Astrocyte (in vitro differentiated cells and primary cell): ENCODE data around the gene CACNA1C. TPM values are rescaled to one million over a fixed set of nuclear protein-coding genes. Genes with fewer than 3 reads are reported as not detected.

Experiments
- DNase-seq: peaks from one replicate; pipeline ENCODE4 v3.0.0-alpha.2; 2010; ENCODE audit warnings: low read depth
- FAIRE-seq: peaks from 2 replicates; lab custom pipeline; 2011; peaks lifted over from hg19 to GRCh38; lab: Jason Lieb, UNC
- H2AFZ ChIP-seq: 2 replicates; pipeline ENCODE4 v1.6.0; 2012; ENCODE audit warnings: low read depth, low read length, inconsistent platforms
- H3K27ac ChIP-seq: 2 replicates; pipeline ENCODE4 v1.5.1; 2011; ENCODE audit warnings: low read depth, low read length, inconsistent platforms
- H3K27me3 ChIP-seq: 2 replicates; pipeline ENCODE4 v1.6.0; 2011; ENCODE audit warnings: low read length, inconsistent platforms; ENCODE audit not compliant: insufficient read depth
- H3K36me3 ChIP-seq: 2 replicates; pipeline ENCODE4 v1.5.1; 2011; ENCODE audit warnings: low read length, inconsistent platforms; ENCODE audit not compliant: insufficient read depth
- H3K4me1 ChIP-seq: 2 replicates; pipeline ENCODE4 v1.5.1; 2011; ENCODE audit warnings: low read length, inconsistent platforms; ENCODE audit not compliant: insufficient read depth
- H3K4me2 ChIP-seq: 2 replicates; pipeline ENCODE4 v1.6.0; 2012; ENCODE audit warnings: low read length, inconsistent platforms
- H3K4me3 ChIP-seq: 2 replicates; pipeline ENCODE4 v1.5.1; 2011; ENCODE audit warnings: low read depth, mild to moderate bottlenecking, low read length, inconsistent platforms; ENCODE audit not compliant: insufficient read depth
- H3K79me2 ChIP-seq: 2 replicates; pipeline ENCODE4 v1.6.0; 2012; ENCODE audit warnings: mild to moderate bottlenecking, low read length, inconsistent platforms; ENCODE audit not compliant: insufficient read depth
- H3K9ac ChIP-seq: 2 replicates; pipeline ENCODE4 v1.6.0; 2012; ENCODE audit warnings: mild to moderate bottlenecking, low read length, inconsistent platforms
- H3K9me3 ChIP-seq: 2 replicates; pipeline ENCODE4 v1.5.1; 2012; ENCODE audit warnings: low read depth, mild to moderate bottlenecking, low read length, inconsistent platforms; ENCODE audit not compliant: insufficient read depth
- H4K20me1 ChIP-seq: 2 replicates; pipeline ENCODE4 v1.6.0; 2012; ENCODE audit warnings: low read length, inconsistent platforms; ENCODE audit not compliant: insufficient read depth
- H3K27ac Mint-ChIP-seq: one replicate; pipeline ENCODE4 v1.8.0; 2021; ENCODE audit warnings: mild to moderate bottlenecking, mixed read lengths; ENCODE audit not compliant: unreplicated experiment
- H3K27me3 Mint-ChIP-seq: one replicate; pipeline ENCODE4 v1.8.0; 2021; ENCODE audit warnings: low read depth, mixed read lengths; ENCODE audit not compliant: unreplicated experiment
- H3K36me3 Mint-ChIP-seq: one replicate; pipeline ENCODE4 v1.8.0; 2021; ENCODE audit warnings: low read depth, mixed read lengths; ENCODE audit not compliant: unreplicated experiment
- H3K4me1 Mint-ChIP-seq: one replicate; pipeline ENCODE4 v1.8.0; 2021; ENCODE audit warnings: low read depth, mixed read lengths; ENCODE audit not compliant: unreplicated experiment
- H3K4me3 Mint-ChIP-seq: one replicate; pipeline ENCODE4 v1.8.0; 2021; ENCODE audit warnings: mild to moderate bottlenecking, moderate library complexity, mixed read lengths; ENCODE audit not compliant: unreplicated experiment
- H3K9me3 Mint-ChIP-seq: one replicate; pipeline ENCODE4 v1.8.0; 2021; ENCODE audit warnings: mild to moderate bottlenecking, mixed read lengths; ENCODE audit not compliant: unreplicated experiment
- CTCF ChIP-seq: IDR thresholded peaks from 2 replicates; pipeline ENCODE4 v1.5.1; 2011; ENCODE audit warnings: low read depth, mild to moderate bottlenecking, inconsistent platforms, low read length, moderate library complexity; ENCODE audit not compliant: insufficient read depth
- EZH2 ChIP-seq: IDR thresholded peaks from 2 replicates; pipeline ENCODE4 v1.6.1; 2012; ENCODE audit warnings: mild to moderate bottlenecking, low read length, inconsistent platforms; ENCODE audit not compliant: insufficient read depth
- total RNA-seq: library from RNA; stranded (reverse); gene quantifications from 2 replicates; pipeline ENCODE4 v1.2.1, GENCODE V29; 2021

The CACNA1C gene
- total RNA-seq, 1 donor from 2014 or later, result 2.1 TPM

DNA sequence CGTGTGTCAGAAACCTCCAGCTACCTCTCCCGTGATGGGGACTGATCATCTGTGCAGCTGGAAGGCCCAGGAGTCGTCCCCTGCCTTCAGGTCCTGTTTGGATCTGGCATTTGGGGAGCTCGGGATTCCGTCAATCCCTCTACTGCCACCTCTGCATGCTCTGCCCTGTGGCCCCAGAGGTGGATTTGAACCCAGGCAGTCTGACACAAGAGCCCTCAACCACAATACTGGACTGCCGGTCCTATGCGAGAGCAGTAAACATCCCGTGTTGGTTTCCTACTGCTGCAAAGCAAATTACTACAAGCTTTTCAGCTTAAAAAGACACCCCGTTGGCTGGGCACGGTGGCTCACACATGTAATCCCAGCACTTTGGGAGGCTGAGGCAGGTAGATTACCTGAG is 620.1 kb downstream of the CACNA1C start:
- H3K4me1 ChIP-seq, result no peaks in the 10 kb centered on the region
- no peak overlapping the region for H3K27ac ChIP-seq
- FAIRE-seq (no peak), DNase-seq (no peak)
- H3K27me3 Mint-ChIP-seq, result peaks cover 28% of the 10 kb centered on the region
- H2AFZ ChIP-seq, result no peak overlapping the region
- H3K4me3 Mint-ChIP-seq, result no peak overlapping the region
- no peaks in the 10 kb centered on the region for H3K36me3 ChIP-seq
- H4K20me1 ChIP-seq, result no peaks in the 10 kb centered on the region
- no peaks in the 10 kb centered on the region for H3K79me2 ChIP-seq
- peaks cover 5% of the 10 kb centered on the region for H3K9me3 Mint-ChIP-seq
- no peak overlapping the region for H3K4me3 ChIP-seq
- H3K27ac Mint-ChIP-seq, result no peak overlapping the region
- no peak for TF ChIP-seq CTCF
- TF ChIP-seq EZH2, result no peak
- peaks cover 2% of the 10 kb centered on the region for H3K36me3 Mint-ChIP-seq
- no peak overlapping the region for H3K4me2 ChIP-seq
- H3K9me3 ChIP-seq, result no peaks in the 10 kb centered on the region
- H3K4me1 Mint-ChIP-seq, result no peaks in the 10 kb centered on the region
- no peak overlapping the region for H3K9ac ChIP-seq
- H3K27me3 ChIP-seq, result no peaks in the 10 kb centered on the region

GRCh38 chr12:2673966-2674810 is 621.4 kb downstream of the CACNA1C start:
- Mint-ChIP-seq H3K4me1 (no peaks in the 10 kb centered on the region), H3K27ac (no peak overlapping the region), H3K9me3 (peaks cover 5% of the 10 kb centered on the region), H3K4me3 (no peak overlapping the region), H3K27me3 (peaks cover 24% of the 10 kb centered on the region), H3K36me3 (no peaks in the 10 kb centered on the region)
- H3K79me2 ChIP-seq, result no peaks in the 10 kb centered on the region
- no peak overlapping the region for H2AFZ ChIP-seq
- TF ChIP-seq EZH2, result no peak
- TF ChIP-seq CTCF, result no peak
- no peak overlapping the region for H3K9ac ChIP-seq
- H3K9me3 ChIP-seq, result no peaks in the 10 kb centered on the region
- H3K4me1 ChIP-seq, result no peaks in the 10 kb centered on the region
- no peak overlapping the region for H3K27ac ChIP-seq
- FAIRE-seq (no peak), DNase-seq (no peak)
- no peaks in the 10 kb centered on the region for H3K36me3 ChIP-seq
- H3K4me3 ChIP-seq, result no peak overlapping the region
- no peaks in the 10 kb centered on the region for H4K20me1 ChIP-seq
- no peak overlapping the region for H3K4me2 ChIP-seq
- no peaks in the 10 kb centered on the region for H3K27me3 ChIP-seq

- no peaks in the 10 kb centered on the region for H3K36me3 Mint-ChIP-seq
Observed at GRCh38 chr12:2675776-2676175, 623.0 kb downstream of the CACNA1C start.

More at GRCh38 chr12:2675776-2676175, 623.0 kb downstream of the CACNA1C start:
- no peak overlapping the region for H3K27ac ChIP-seq
- no peak overlapping the region for H3K27ac Mint-ChIP-seq
- H4K20me1 ChIP-seq, result no peaks in the 10 kb centered on the region
- H3K4me1 Mint-ChIP-seq, result no peaks in the 10 kb centered on the region
- H3K27me3 ChIP-seq, result no peaks in the 10 kb centered on the region
- H3K4me3 Mint-ChIP-seq, result no peak overlapping the region
- no peak overlapping the region for H3K9ac ChIP-seq
- H2AFZ ChIP-seq, result no peak overlapping the region
- TF ChIP-seq CTCF, result no peak
- TF ChIP-seq EZH2, result no peak
- no peak for FAIRE-seq
- no peak overlapping the region for H3K4me3 ChIP-seq
- no peaks in the 10 kb centered on the region for H3K9me3 ChIP-seq
- no peaks in the 10 kb centered on the region for H3K36me3 ChIP-seq
- no peak for DNase-seq
- H3K27me3 Mint-ChIP-seq, result peaks cover 24% of the 10 kb centered on the region
- H3K79me2 ChIP-seq, result no peaks in the 10 kb centered on the region
- no peaks in the 10 kb centered on the region for H3K4me1 ChIP-seq
- H3K4me2 ChIP-seq, result no peak overlapping the region
- peaks cover 5% of the 10 kb centered on the region for H3K9me3 Mint-ChIP-seq
